Prostate gland (tissue), 2 donors: Measurements from ENCODE around the gene MYMK.

Experiments
- POLR2A ChIP-seq: fragments of 450-650 bp; IDR thresholded peaks from one replicate; pipeline ENCODE4 v1.6.1; 2016; ENCODE audit warnings: antibody characterized with exemption, mild to moderate bottlenecking
- POLR2AphosphoS5 ChIP-seq: sonication (generic); formaldehyde crosslinking; IDR thresholded peaks from one replicate; pipeline ENCODE4 v1.6.1; 2017; ENCODE audit warnings: antibody characterized with exemption
- TF ChIP-seq, protein P1 (sequence below), 4 experiments: fragments of 200-600 bp in 2 of 4; fragments of 450-650 bp in 2 of 4; sonication (generic) in 2 of 4; IDR thresholded peaks; 1 replicate in 3 of 4; 2 replicates in 1 of 4; pipeline ENCODE4 v1.5.1; 2016 to 2019; ENCODE audit warnings: antibody characterized with exemption in 4 of 4, mild to moderate bottlenecking in 2 of 4, moderate library complexity in 2 of 4

DNA sequence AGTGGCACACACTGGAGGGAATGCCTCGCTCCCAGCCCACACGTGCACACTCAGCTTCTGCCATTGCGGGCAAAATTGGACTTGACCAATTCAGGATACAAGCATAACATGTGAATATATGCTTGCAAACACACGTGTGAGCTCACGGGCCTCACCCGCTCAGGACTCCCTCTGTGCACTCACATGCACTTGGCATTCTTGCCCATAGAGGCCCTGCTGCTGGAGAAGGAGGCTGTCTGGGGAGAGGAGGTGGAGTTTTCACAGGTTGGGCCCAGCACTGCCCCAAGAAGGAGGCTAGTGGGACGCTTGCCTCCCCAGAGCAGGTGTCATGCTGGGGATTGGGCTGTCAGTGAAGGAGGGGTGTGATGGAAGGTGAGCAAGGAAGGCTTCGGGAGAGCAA, 1.7 kb downstream of the MYMK start:
- TF ChIP-seq, protein P1, sequence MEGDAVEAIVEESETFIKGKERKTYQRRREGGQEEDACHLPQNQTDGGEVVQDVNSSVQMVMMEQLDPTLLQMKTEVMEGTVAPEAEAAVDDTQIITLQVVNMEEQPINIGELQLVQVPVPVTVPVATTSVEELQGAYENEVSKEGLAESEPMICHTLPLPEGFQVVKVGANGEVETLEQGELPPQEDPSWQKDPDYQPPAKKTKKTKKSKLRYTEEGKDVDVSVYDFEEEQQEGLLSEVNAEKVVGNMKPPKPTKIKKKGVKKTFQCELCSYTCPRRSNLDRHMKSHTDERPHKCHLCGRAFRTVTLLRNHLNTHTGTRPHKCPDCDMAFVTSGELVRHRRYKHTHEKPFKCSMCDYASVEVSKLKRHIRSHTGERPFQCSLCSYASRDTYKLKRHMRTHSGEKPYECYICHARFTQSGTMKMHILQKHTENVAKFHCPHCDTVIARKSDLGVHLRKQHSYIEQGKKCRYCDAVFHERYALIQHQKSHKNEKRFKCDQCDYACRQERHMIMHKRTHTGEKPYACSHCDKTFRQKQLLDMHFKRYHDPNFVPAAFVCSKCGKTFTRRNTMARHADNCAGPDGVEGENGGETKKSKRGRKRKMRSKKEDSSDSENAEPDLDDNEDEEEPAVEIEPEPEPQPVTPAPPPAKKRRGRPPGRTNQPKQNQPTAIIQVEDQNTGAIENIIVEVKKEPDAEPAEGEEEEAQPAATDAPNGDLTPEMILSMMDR (IDR thresholded peaks at IDR 0.05) = no peak
- TF ChIP-seq POLR2A (no peak), POLR2AphosphoS5 (no peak)
